Thymus (tissue), 11 donors: ENCODE measurements around the gene SHISA7. TPM values are rescaled to one million over a fixed set of nuclear protein-coding genes. Genes with fewer than 3 reads are reported as not detected.

Experiments used
- DNase-seq, 9 donors: peaks; one replicate each; pipeline ENCODE4 v3.0.0-alpha.2; 2013; ENCODE audit warnings: low spot score in 9 of 9, low read depth in 6 of 9, missing footprints in 1 of 9
- H3K27ac ChIP-seq, 2 donors: one replicate each; pipeline ENCODE4 v1.5.1; 2013; ENCODE audit warnings: control low read depth in 1 of 2, low read depth in 1 of 2, low read length in 1 of 2, mild to moderate bottlenecking in 1 of 2, moderate library complexity in 1 of 2
- H3K27me3 ChIP-seq, 2 donors: one replicate each; pipeline ENCODE4 v1.5.1; 2013; ENCODE audit warnings: low read length in 1 of 2; ENCODE audit not compliant: control insufficient read depth in 2 of 2, insufficient read depth in 1 of 2
- H3K36me3 ChIP-seq, 2 donors: one replicate each; pipeline ENCODE4 v1.5.1; 2013; ENCODE audit warnings: low read length in 1 of 2, mild to moderate bottlenecking in 1 of 2, moderate library complexity in 1 of 2; ENCODE audit not compliant: control insufficient read depth in 2 of 2, insufficient read depth in 2 of 2
- H3K4me1 ChIP-seq, 2 donors: one replicate each; pipeline ENCODE4 v1.5.1; 2013; ENCODE audit warnings: low read length in 2 of 2; ENCODE audit not compliant: control insufficient read depth in 2 of 2, insufficient read depth in 2 of 2
- H3K4me3 ChIP-seq, 2 donors: one replicate each; pipeline ENCODE4 v1.5.1; 2013; ENCODE audit warnings: low read length in 2 of 2, control low read depth in 1 of 2, mild to moderate bottlenecking in 1 of 2
- H3K9me3 ChIP-seq, 2 donors: one replicate each; pipeline ENCODE4 v1.5.1; 2013; ENCODE audit warnings: low read length in 1 of 2, mild to moderate bottlenecking in 1 of 2; ENCODE audit not compliant: control insufficient read depth in 2 of 2, insufficient read depth in 1 of 2
- WGBS: extraction: QIAGEN DNeasy Blood & Tissue Kit; methylation state at CpG from one replicate; pipeline ENCODE4 v1.1.7; 2013; 5-methylcytosine and 5-hydroxymethylcytosine counted together
- polyA plus RNA-seq: library from polyadenylated mRNA; stranded (reverse); fragments of 200-250 nt; gene quantifications from one replicate; pipeline ENCODE4 v1.2.3, GENCODE V29; 2013
- total RNA-seq: library from RNA; stranded (reverse); fragments of 120-200 nt; gene quantifications from one replicate; pipeline ENCODE4 v1.2.4, GENCODE V29; 2013
- donor health status: healthy.

The SHISA7 gene
- total and polyA plus RNA-seq, 2 donors: 0.05 to 0.11 TPM

GRCh38 chr19:55384920-55385723 is 58.0 kb downstream of the SHISA7 start:
- H3K27me3 ChIP-seq: no peaks in the 10 kb centered on the region
- peaks cover 28 to 37% of the 10 kb centered on the region in 2 donors for H3K36me3 ChIP-seq
- peaks cover 26 to 52% of the 10 kb centered on the region in 2 donors for H3K4me1 ChIP-seq
- H3K9me3 ChIP-seq: no peaks in the 10 kb centered on the region
- peak overlapping the region; percentile 97 to 99 for H3K27ac ChIP-seq
- peak; percentile 95 to 100 (median 98) for DNase-seq
- H3K4me3 ChIP-seq: peak overlapping the region; percentile 91 to 95
- 5% methylated on average over 34 of the region's 34 CpGs for WGBS

GRCh38 chr19:55384131-55384919 is 58.8 kb downstream of the SHISA7 start, which contains the start of gene TMEM238:
TSS of gene TMEM238 (minus strand) at chr19:55384292. CDS start at chr19:55384259, 33 bp downstream.
- WGBS: 11% methylated on average over 72 of the region's 72 CpGs
- H3K27me3 ChIP-seq: no peaks in the 10 kb centered on the region
- H3K4me1 ChIP-seq: peaks cover 26 to 49% of the 10 kb centered on the region in 2 donors
- peaks cover 22 to 29% of the 10 kb centered on the region in 2 donors for H3K36me3 ChIP-seq
- no peaks in the 10 kb centered on the region for H3K9me3 ChIP-seq
- H3K4me3 ChIP-seq: peak within 1 kb of the TSS; percentile 91 to 95
- peak within 1 kb of the TSS; percentile 97 to 99 for H3K27ac ChIP-seq
- DNase-seq: peak in 7 of 9 donors; percentile 33 to 64 (median 36)

GRCh38 chr19:55383279-55384130 is 59.6 kb downstream of the SHISA7 start:
- H3K27ac ChIP-seq: peak overlapping the region; percentile 76 to 99
- peak in 8 of 9 donors; percentile 23 to 59 (median 36) for DNase-seq
- H3K27me3 ChIP-seq: peaks cover 0 to 7% of the 10 kb centered on the region in 2 donors
- peaks cover 26 to 41% of the 10 kb centered on the region in 2 donors for H3K4me1 ChIP-seq
- peaks cover 14 to 21% of the 10 kb centered on the region in 2 donors for H3K36me3 ChIP-seq
- 4% methylated on average over 88 of the region's 88 CpGs for WGBS
- no peaks in the 10 kb centered on the region for H3K9me3 ChIP-seq
- H3K4me3 ChIP-seq: peak overlapping the region; percentile 40 to 91

GRCh38 chr19:55382522-55383054 is 60.5 kb downstream of the SHISA7 start:
- Histone ChIP-seq H3K4me1 (peaks cover 19 to 32% of the 10 kb centered on the region in 2 donors), H3K27ac (no peak overlapping the region), H3K4me3 (no peak overlapping the region), H3K9me3 (no peaks in the 10 kb centered on the region), H3K36me3 (peaks cover 5 to 11% of the 10 kb centered on the region in 2 donors), H3K27me3 (peaks cover 0 to 17% of the 10 kb centered on the region in 2 donors)
- DNase-seq: no peak
- WGBS: 97% methylated on average over 3 of the region's 3 CpGs

GRCh38 chr19:55382013-55382412 is 61.1 kb downstream of the SHISA7 start:
- Histone ChIP-seq H3K27ac (no peak overlapping the region), H3K27me3 (peaks cover 0 to 22% of the 10 kb centered on the region in 2 donors), H3K4me3 (no peak overlapping the region), H3K36me3 (peaks cover 0 to 6% of the 10 kb centered on the region in 2 donors), H3K9me3 (no peaks in the 10 kb centered on the region), H3K4me1 (peaks cover 14 to 26% of the 10 kb centered on the region in 2 donors)
- WGBS: 99% methylated on average over 5 of the region's 5 CpGs
- DNase-seq: no peak

- Histone ChIP-seq H3K27ac (no peak overlapping the region), H3K4me1 (peaks cover 4 to 12% of the 10 kb centered on the region in 2 donors), H3K9me3 (no peaks in the 10 kb centered on the region), H3K27me3 (peaks cover 8 to 51% of the 10 kb centered on the region in 2 donors), H3K4me3 (no peak overlapping the region), H3K36me3 (no peaks in the 10 kb centered on the region)
- no peak for DNase-seq
- WGBS: 77% methylated on average over 11 of the region's 11 CpGs
These were observed 63.9 kb downstream of the SHISA7 start for GRCh38 chr19:55379174-55379573.

Other genes with a start within 250 kb of the SHISA7 start
Only the 30 nearest of the 31 such genes appear.
- 1.7 TPM for gene TMEM86B, start 214.5 kb downstream of the SHISA7 start, total RNA-seq
- gene TMEM86B, start 214.5 kb downstream of the SHISA7 start, polyA plus RNA-seq: 39.7 TPM
- 36.0 TPM for gene PPP6R1, start 184.3 kb downstream of the SHISA7 start, total RNA-seq
- gene PPP6R1, start 184.3 kb downstream of the SHISA7 start, polyA plus RNA-seq: 48.5 TPM
- gene HSPBP1, start 163.2 kb downstream of the SHISA7 start, total RNA-seq: 16.4 TPM
- 21.8 TPM for gene HSPBP1, start 163.2 kb downstream of the SHISA7 start, polyA plus RNA-seq
- gene BRSK1, start 159.3 kb downstream of the SHISA7 start, total RNA-seq: 3.1 TPM
- 2.9 TPM for gene BRSK1, start 159.3 kb downstream of the SHISA7 start, polyA plus RNA-seq
- 0.76 TPM for gene TMEM150B, start 118.0 kb downstream of the SHISA7 start, total RNA-seq
- 2.0 TPM for gene TMEM150B, start 118.0 kb downstream of the SHISA7 start, polyA plus RNA-seq
- gene KMT5C, start 103.4 kb downstream of the SHISA7 start, total RNA-seq: 7.7 TPM
- 23.5 TPM for gene KMT5C, start 103.4 kb downstream of the SHISA7 start, polyA plus RNA-seq
- gene COX6B2, start 88.6 kb downstream of the SHISA7 start, total RNA-seq: 2.6 TPM
- gene COX6B2, start 88.6 kb downstream of the SHISA7 start, polyA plus RNA-seq: 40.4 TPM
- gene GARIN5B, start 80.0 kb downstream of the SHISA7 start, total RNA-seq: not detected
- gene GARIN5B, start 80.0 kb downstream of the SHISA7 start, polyA plus RNA-seq: 0.05 TPM
- gene IL11, start 72.8 kb downstream of the SHISA7 start, total RNA-seq: 0.38 TPM
- 1.5 TPM for gene IL11, start 72.8 kb downstream of the SHISA7 start, polyA plus RNA-seq
- gene TMEM190, start 66.5 kb downstream of the SHISA7 start, total RNA-seq: 0.14 TPM
- gene TMEM190, start 66.5 kb downstream of the SHISA7 start, polyA plus RNA-seq: 3.4 TPM
- 2.5 TPM for gene TMEM238, start 59.0 kb downstream of the SHISA7 start, total RNA-seq
- gene TMEM238, start 59.0 kb downstream of the SHISA7 start, polyA plus RNA-seq: 0.23 TPM
- 667 TPM for gene RPL28, start 57.4 kb downstream of the SHISA7 start, total RNA-seq
- gene RPL28, start 57.4 kb downstream of the SHISA7 start, polyA plus RNA-seq: 2,578 TPM
- 120 TPM for gene UBE2S, start 35.5 kb downstream of the SHISA7 start, total RNA-seq
- 14.6 TPM for gene UBE2S, start 35.5 kb downstream of the SHISA7 start, polyA plus RNA-seq
- 26.4 TPM for gene ISOC2, start 18.3 kb upstream of the SHISA7 start, total RNA-seq
- gene ISOC2, start 18.3 kb upstream of the SHISA7 start, polyA plus RNA-seq: 24.8 TPM
- gene C19orf85, start 21.5 kb upstream of the SHISA7 start, total RNA-seq: not detected
- not detected for gene C19orf85, start 21.5 kb upstream of the SHISA7 start, polyA plus RNA-seq
- gene ZNF628, start 33.3 kb upstream of the SHISA7 start, total RNA-seq: 1.1 TPM
- 4.8 TPM for gene ZNF628, start 33.3 kb upstream of the SHISA7 start, polyA plus RNA-seq
- gene NAT14, start 41.9 kb upstream of the SHISA7 start, total RNA-seq: 116 TPM
- 58.2 TPM for gene NAT14, start 41.9 kb upstream of the SHISA7 start, polyA plus RNA-seq
- gene SSC5D, start 45.1 kb upstream of the SHISA7 start, total RNA-seq: 0.80 TPM
- 1.8 TPM for gene SSC5D, start 45.1 kb upstream of the SHISA7 start, polyA plus RNA-seq
- gene SBK2, start 93.8 kb upstream of the SHISA7 start, total RNA-seq: not detected
- not detected for gene SBK2, start 93.8 kb upstream of the SHISA7 start, polyA plus RNA-seq
- not detected for gene SBK3, start 102.2 kb upstream of the SHISA7 start, total RNA-seq
- gene SBK3, start 102.2 kb upstream of the SHISA7 start, polyA plus RNA-seq: 0.11 TPM
- gene ZNF579, start 137.5 kb upstream of the SHISA7 start, total RNA-seq: 2.3 TPM
- gene ZNF579, start 137.5 kb upstream of the SHISA7 start, polyA plus RNA-seq: 5.5 TPM
- 4.6 TPM for gene FIZ1, start 156.2 kb upstream of the SHISA7 start, total RNA-seq
- 11.9 TPM for gene FIZ1, start 156.2 kb upstream of the SHISA7 start, polyA plus RNA-seq
- gene ZNF524, start 157.0 kb upstream of the SHISA7 start, total RNA-seq: 13.3 TPM
- gene ZNF524, start 157.0 kb upstream of the SHISA7 start, polyA plus RNA-seq: 25.0 TPM
- gene ZNF865, start 162.3 kb upstream of the SHISA7 start, total RNA-seq: 0.85 TPM
- gene ZNF865, start 162.3 kb upstream of the SHISA7 start, polyA plus RNA-seq: 7.2 TPM
- 2.7 TPM for gene ZNF784, start 181.3 kb upstream of the SHISA7 start, total RNA-seq
- gene ZNF784, start 181.3 kb upstream of the SHISA7 start, polyA plus RNA-seq: 5.4 TPM
- gene ZNF580, start 197.7 kb upstream of the SHISA7 start, total RNA-seq: 6.4 TPM
- gene ZNF580, start 197.7 kb upstream of the SHISA7 start, polyA plus RNA-seq: 32.9 TPM
- 19.0 TPM for gene ZNF581, start 200.3 kb upstream of the SHISA7 start, total RNA-seq
- 22.9 TPM for gene ZNF581, start 200.3 kb upstream of the SHISA7 start, polyA plus RNA-seq
- 6.2 TPM for gene CCDC106, start 204.9 kb upstream of the SHISA7 start, total RNA-seq
- 17.2 TPM for gene CCDC106, start 204.9 kb upstream of the SHISA7 start, polyA plus RNA-seq
- 137 TPM for gene U2AF2, start 211.7 kb upstream of the SHISA7 start, total RNA-seq
- gene U2AF2, start 211.7 kb upstream of the SHISA7 start, polyA plus RNA-seq: 123 TPM
- 9.9 TPM for gene EPN1, start 231.9 kb upstream of the SHISA7 start, total RNA-seq
- gene EPN1, start 231.9 kb upstream of the SHISA7 start, polyA plus RNA-seq: 34.6 TPM